GM11168 (cell line): ENCODE measurements around the gene EXOC3.
"Not testable (repeated sequence)": the region's sequence is repeated elsewhere in the genome, so short reads cannot be mapped to it uniquely, and the experiment has no call there.

Experiments used
- in situ Hi-C: fragments of 300-500 bp; cut with MboI; formaldehyde crosslinking; loops from one replicate; pipeline ENCODE4 v1.12.0; 2022; ENCODE audit warnings: low sequenced_read_pairs; ENCODE audit not compliant: unreplicated experiment

Gene EXOC3

DNA sequence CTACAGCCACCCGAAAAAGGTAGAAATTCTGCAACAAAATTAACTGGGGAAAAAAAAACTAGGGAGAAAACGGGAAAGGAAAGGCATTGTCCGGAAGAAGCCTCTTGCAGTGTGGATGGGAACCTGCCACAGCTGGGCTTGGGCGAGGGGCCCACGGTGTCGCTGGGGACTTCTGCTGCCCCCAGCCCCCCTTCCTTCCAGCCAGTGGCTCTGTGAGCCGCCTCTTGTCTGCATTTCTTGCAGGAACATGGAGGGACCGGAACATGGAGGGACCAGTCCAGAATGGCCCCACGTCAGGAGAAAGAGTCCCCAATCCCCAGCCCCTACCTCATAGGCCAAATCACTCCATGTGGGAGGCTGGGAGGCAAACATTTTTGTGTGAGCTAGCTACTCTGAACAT is 36.9 kb upstream of the EXOC3 start:
- in situ Hi-C loops: no loop called here

DNA sequence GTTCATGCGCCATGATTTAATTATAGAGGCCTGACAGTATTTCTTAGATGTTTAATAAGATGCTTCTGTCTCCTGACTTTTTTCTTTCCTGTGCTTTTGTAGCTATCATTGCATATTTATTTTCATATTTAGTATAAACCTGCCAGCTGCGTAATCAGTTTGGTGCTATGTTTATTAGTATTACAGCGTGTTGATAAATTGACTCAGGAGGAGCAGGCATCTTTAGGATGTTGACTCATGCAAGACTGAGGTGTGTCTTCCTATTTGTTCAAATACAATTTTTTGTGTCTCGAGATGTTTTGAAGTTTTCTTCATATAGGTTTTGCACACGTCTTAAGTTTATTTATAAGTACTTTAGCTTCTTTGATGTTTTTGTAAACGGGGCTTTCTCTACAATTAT is 35.9 kb upstream of the EXOC3 start:
- in situ Hi-C loops: no loop called here

DNA sequence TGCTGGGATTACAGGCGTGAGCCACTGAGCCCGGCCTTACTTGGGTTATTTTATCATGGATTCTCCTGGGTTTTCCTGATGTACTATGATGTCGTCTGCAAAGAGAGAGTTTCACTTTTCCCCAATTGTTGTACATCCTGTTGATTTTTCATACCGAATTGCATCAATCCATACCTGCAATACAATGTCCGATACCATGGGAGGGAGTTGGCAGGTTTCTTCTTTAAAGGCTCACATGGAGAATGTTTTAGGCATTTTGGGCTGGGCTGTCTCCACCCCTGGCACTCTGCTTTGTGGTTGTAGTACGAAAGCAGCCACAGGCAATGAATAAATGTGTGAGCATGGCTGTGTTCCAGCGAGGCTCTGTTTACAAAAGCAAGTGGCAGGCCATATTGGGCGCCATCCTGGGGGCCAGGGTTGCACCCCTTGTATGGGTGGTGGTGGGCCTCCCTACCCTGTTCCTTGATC is 35.1 kb upstream of the EXOC3 start:
- in situ Hi-C loops: no loop called here

DNA sequence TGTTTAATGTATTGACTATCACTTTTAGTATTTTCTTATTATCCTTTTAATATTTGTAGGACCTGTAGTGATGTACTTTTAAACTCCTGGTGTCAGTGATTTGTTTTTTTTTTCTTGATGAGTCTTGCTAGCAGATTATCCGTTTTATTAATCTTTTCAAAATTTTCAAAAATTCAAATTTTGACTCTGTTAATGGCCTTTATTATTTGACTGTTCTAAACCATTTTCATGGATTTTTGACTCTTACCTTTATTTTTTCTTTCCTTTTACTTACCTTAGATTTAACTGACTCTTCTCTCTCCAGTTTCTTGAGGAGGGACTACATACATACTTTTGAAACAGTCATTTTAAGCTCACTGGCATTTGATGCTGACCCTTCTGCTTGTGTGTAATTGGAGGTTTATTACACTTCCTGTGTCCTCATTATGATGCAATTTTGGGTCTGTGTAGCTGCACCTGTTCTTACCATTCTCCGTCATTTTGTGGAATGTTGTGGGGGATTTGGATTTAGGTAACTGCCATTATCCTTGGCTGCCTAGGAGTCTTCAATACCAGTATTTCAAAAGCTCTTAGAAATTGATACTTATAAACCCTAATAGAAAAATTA is 32.0 kb upstream of the EXOC3 start:
- in situ Hi-C loops: no loop called here

GRCh38 chr5:411728-412127 is 31.2 kb upstream of the EXOC3 start:
- in situ Hi-C loops: no loop called here

DNA sequence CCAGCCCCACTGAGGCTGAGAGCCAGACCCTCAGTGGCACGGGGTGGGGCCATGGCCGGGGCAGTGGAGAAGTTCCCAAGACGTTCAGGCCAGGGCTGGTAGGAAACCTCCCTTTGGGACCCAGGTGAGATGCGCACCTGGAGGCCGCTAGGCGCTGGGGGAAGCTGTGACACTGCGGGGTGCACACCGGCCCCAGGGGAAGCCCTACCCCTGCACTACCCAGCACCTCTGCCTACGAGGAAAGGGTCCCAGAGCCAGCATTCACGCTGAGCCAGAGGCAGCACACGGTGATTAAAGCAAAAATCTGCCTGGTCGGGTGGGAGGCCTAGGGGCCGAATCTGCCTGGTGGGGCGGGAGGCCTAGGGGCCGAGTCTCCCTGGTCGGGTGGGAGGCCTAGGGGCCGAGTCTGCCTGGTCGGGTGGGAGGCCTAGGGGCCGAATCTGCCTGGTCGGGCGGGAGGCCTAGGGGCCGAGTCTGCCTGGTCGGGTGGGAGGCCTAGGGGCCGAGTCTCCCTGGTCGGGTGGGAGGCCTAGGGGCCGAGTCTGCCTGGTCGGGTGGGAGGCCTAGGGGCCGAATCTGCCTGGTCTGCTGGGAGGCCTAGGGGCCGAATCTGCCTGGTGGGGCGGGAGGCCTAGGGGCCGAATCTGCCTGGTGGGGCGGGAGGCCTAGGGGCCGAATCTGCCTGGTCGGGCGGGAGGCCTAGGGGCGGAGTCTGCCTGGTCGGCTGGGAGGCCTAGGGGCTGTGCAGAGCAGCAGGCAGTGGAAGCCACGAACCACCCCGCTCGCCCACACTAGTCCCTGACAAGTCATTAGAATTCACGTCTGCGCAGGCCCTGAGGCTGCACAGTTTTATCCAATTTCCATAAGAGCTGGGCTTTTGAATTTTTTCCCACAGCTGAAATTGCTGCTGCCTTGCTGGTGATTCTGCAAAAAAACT is 27.7 kb upstream of the EXOC3 start:
- in situ Hi-C loops: not testable (repeated sequence)

DNA sequence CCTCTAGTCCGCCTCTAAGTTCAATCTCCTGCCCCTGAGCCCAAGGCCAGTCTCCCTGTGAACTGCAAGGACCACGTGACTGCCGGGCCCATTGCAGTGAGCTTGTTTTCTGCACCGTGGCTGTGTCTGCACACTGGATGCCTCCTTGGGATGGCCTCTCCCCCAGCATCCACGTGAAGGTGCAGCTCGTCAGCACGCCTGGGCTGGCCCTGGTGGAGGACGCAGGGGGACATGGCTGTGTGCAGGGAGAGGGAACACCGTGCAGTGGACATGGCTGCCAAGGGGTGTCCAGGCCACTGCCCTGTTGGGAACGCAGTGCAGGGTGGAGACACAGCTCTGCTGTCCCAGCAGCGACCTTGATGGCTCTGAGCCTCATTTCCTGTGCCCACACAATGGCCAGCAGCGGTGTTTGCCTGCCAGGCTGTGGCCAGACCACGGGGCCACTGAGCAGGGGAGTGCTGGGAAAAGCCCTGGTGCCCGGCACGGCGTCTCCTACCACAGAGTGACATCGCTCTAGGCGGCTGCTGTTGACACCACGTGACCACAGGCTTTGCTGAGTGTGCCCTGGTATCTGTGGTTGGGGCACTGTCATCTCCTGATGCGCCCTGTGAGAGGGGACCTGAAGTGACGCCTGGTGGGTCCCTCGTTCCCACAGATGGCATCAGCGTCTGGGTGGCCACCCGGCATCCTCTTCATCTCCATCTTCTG is 26.9 kb upstream of the EXOC3 start:
- in situ Hi-C loops: no loop called here

GRCh38 chr5:416636-416960 is 26.4 kb upstream of the EXOC3 start:
- in situ Hi-C loops: no loop called here

DNA sequence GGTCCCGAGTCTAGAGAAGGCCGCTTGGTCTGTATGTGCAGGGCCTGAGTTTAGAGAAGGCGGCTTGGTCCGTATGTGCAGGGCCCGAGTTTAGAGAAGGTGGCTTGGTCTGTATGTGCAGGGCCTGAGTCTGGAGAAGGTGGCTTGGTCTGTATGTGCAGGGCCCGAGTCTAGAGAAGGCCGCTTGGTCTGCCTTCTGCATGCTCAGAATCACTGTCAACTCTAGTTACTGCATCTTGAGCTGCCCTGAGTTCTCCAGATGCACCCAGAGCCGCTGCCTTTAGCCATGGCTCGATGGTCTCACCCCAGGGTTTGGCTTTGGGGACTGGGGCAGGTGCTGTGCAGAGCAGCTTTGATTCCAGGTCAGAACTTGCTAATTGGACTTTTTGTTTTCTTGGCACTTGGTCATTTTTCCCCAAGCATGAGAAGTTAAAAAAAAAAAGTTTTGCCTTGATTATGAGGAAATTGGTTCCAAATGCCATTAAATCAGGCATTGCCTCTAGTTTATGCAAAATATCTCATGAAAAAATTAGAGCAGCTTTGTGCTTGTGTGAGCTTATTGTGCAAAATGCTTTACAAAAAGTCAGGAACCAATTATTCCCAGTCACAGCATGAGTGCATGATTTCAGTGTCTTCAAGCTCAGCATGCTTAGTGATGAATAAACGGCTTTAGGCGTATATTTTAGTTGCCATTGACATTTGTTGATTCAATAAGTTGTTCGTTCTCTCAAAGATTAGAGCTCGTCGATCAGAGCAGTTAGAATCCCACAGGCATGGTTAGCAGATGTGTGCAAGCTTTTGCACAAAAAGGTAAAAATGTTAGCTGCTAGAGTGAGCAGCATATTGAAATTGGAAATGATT is 25.4 kb upstream of the EXOC3 start:
- in situ Hi-C loops: no loop called here

GRCh38 chr5:418162-419121 is 24.5 kb upstream of the EXOC3 start:
- in situ Hi-C loops: no loop called here

GRCh38 chr5:419970-420369 is 23.0 kb upstream of the EXOC3 start:
- in situ Hi-C loops: no loop called here

DNA sequence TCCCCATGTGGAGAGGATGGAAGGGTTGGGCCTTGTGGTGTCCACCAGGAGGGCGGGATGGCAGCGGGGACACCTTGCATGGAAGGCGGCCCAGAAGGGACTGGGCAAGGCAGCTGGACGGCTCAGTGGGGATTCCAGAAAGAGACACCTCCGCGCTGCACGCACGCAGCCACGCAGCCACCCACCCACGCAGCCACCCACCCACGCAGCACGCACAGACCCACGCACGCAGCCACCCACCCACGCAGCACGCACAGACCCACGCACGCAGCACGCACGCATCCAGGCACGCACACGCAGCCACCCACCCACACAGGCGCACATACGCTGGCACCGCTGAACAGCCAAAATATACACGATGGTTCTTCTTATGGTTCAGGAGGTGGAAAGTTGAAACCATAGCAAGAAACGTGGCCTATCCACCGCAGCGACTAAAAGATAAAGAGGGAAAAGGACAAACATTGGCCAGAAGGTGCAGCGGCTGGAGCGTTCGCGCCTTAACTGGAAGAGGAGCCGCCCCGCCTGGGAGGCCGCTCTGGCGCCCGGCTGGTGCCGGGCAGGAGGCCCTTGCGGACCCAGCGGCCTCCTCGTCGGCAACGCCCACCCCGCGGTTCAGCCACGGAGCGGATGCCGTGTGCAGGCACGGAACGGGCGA is 22.2 kb upstream of the EXOC3 start:
- in situ Hi-C loops: no loop called here

DNA sequence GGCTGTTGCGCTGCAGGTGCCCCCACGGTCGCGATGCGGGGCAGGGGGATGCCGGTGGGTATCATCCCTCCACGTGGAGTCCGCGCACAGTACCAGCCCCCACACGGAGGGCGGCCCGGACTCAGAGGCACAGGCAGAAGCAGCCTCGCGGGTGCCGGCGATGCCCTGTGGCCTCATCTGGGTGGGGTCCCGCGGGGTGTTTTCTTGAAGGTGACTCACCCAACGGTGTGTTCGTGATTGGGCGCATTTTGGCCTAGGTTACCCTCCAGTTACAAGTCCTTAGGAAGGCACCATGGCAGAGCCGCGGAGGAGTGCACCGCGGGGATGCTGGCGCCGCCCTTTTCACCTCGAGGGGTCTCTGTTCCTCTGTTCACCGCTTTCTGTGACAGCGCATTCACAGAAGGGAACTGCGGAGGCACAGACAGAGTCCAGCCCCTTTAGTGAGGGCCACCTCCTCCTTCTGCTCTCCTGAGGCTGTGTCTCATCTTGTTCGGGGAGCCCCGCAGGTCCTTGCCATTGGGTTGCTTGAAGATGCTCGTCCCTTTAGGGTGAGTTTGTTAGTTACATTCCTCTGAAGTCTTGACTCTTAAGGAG is 21.6 kb upstream of the EXOC3 start:
- in situ Hi-C loops: no loop called here

DNA sequence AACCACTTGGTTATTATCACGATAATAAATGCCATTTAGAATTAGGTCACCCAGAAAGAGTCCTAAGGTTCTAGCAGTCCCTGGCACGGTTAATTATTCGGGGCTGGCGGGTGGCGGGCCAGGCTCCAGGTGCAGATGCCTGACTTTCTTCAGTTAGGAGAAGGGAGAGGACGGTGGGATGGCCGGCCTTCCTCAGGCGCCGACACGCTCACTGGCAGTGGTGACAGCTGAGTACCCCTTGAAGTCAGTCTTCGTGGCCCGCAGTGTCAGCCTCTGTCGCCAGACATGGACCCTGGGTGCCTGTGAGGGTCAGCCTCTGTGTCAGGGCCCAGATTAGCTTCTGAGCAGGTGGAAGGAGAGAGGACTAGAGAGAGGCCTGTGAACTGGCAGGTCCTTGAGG is 21.1 kb upstream of the EXOC3 start:
- in situ Hi-C loops: no loop called here

DNA sequence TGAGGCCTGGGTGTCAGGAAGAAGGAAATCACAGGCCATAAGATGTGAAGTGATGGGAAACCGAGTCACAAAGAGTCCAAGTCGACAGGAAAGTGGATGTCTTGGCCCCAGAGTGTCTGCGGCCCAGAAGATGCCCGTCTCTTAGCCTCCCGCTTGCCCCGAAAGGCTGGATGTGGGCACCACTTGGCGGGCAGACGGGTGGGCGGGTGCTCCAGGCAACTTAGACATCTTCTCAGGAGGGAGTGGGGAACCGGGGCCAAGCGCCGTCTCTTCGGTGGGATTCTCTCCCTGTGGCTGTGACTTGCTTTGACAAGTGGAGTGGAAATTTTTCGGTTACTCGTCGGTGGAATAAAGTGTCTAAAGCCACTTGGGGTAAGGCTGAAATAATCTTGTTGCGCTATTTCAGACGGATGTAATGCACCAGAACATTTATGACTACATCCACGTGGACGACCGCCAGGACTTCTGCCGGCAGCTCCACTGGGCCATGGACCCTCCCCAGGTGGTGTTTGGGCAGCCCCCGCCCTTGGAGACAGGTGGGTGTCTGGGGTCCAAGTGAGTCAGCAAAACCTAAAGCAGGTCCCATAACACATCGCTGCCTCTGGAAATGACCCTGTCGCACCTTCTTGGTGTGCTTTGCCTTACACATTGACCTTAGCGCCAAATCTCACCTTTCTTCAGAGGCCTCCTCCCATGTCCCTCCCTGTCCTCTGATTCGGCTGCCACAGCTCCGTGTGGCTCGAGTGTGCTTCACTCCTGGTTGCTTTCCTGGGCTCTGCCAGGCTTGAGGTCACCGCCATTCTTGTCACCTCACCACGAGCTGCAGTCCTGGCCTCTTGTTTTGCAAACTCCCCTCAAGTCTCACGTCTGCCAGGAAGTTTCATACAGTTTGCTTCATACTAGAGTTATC is 20.4 kb upstream of the EXOC3 start:
- in situ Hi-C loops: no loop called here

DNA sequence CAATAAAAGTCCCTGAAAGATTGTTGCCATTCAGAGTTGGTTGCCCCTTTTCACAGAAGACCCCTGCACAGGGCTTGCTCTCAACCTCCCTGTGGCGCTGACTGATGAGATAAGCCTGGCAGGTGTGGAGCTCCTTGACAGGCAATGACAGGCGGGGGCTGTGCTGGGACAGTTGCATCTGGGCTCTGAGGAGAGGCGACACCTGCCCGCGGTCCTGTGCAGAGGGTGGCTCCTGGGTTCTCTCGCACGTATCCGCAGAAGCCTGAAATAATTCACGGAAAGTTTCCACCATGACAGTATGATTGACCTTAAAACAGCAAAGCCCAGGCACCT is 19.8 kb upstream of the EXOC3 start:
- in situ Hi-C loops: no loop called here

DNA sequence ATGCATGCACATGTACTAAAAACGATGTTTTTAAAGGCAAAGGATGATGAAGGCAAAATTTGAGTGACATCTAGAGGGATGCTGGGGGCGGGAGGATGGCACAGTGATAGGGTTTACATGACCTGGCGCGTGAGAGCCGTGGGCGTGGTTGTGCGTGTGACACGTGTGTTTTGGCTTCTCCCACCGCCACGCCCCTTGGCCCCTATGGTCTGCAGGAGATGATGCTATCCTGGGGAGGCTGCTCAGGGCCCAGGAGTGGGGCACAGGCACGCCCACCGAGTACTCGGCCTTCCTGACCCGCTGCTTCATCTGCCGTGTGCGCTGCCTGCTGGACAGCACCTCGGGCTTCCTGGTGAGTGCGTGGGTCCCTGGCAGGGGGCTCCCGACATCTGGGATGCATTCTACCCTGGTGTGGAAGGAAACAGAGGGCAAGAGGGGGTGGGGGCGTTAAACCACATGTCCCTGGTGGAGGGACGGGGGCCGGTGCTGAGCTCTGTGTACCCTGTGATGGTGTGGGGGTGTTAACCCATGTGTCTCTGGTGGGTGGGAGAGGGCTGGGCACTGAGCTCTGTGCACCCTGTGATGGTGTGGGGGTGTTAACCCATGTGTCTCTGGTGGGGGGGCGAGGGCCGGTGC is 19.2 kb upstream of the EXOC3 start:
- in situ Hi-C loops: no loop called here
